GM12864 (cell line): Measurements from ENCODE around the gene SEMA4A.
"Not testable (repeated sequence)": the region's sequence is repeated elsewhere in the genome, so short reads cannot be mapped to it uniquely, and the experiment has no call there.

Experiments used
- DNase-seq: peaks from one replicate; pipeline ENCODE4 v3.0.0-alpha.2; 2011; ENCODE audit warnings: low read depth
- H3K4me3 ChIP-seq: 2 replicates; pipeline ENCODE4 v1.5.1; 2011; ENCODE audit warnings: mild to moderate bottlenecking, low read depth, low read length, control low read depth
- TF ChIP-seq, protein P1 (sequence below): IDR thresholded peaks from 2 replicates; pipeline ENCODE4 v1.5.1; 2011; ENCODE audit warnings: low read depth, mild to moderate bottlenecking, moderate library complexity, low read length, control low read depth, inconsistent platforms; ENCODE audit errors: missing control alignments

The SEMA4A gene

GRCh38 chr1:156190265-156190664, 36.9 kb downstream of the SEMA4A start:
- not testable (repeated sequence) for H3K4me3 ChIP-seq, DNase-seq

- no peak for DNase-seq
Measured at GRCh38 chr1:156191292-156191964, 38.0 kb downstream of the SEMA4A start.

DNA sequence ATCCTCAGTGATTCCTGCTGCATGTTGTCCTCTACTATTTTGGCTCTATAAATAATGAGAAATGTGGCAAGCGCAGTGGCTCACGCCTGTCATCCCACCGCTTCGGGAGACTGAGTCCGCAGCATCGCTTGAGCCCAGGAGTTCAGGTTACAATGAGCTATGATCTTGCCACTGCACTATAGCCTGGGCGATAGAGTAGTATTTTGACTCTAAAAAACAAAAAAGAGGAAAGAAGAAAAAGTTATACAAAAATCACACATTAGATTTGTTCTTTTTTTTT, 39.8 kb downstream of the SEMA4A start:
- peak overlapping the region; percentile 59 for H3K4me3 ChIP-seq
- TF ChIP-seq, protein P1, sequence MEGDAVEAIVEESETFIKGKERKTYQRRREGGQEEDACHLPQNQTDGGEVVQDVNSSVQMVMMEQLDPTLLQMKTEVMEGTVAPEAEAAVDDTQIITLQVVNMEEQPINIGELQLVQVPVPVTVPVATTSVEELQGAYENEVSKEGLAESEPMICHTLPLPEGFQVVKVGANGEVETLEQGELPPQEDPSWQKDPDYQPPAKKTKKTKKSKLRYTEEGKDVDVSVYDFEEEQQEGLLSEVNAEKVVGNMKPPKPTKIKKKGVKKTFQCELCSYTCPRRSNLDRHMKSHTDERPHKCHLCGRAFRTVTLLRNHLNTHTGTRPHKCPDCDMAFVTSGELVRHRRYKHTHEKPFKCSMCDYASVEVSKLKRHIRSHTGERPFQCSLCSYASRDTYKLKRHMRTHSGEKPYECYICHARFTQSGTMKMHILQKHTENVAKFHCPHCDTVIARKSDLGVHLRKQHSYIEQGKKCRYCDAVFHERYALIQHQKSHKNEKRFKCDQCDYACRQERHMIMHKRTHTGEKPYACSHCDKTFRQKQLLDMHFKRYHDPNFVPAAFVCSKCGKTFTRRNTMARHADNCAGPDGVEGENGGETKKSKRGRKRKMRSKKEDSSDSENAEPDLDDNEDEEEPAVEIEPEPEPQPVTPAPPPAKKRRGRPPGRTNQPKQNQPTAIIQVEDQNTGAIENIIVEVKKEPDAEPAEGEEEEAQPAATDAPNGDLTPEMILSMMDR, result no peak
- DNase-seq, result no peak

More at GRCh38 chr1:156191292-156191964, 38.0 kb downstream of the SEMA4A start:
- TF ChIP-seq, protein P1, result no peak
- no peak overlapping the region for H3K4me3 ChIP-seq

DNA sequence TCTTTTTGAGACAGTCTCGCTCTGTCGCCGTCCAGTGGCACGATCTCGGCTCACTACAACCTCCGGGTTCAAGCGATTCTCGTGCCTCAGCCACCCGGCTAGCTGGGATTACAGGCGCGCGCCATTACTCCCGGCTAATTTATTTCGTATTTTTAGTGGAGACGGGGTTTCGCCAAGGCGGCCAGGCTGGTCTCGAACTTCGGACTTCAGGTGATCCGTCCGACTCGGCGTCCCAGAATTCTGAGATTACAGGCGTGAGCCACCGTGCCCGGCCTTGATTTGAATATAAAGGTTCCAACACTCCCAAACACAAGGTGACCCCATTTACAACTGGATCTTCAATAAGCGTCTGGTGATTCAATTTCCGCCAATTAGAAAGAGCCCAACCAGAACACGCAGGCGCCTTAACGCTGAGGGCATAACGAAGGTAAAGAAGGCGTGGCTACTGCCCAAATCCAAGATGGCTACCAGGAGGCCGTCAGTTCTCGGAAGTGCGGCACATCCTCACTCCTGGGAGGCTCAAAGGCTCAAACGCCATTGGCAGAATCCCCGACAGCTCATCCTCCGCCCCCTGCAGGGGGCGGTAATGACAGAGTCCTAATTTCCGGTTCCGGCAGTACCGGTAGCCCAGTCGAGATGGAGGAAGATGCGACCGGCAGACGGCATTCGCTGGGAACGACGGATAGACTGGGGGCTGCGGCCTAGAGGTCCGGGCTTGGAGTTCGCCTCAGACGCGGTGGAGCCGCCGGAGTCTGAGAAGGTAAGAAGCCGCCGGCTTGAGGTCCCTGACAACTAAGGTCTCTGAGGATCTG, 40.3 kb downstream of the SEMA4A start, which contains the start of gene SLC25A44:
Gene SLC25A44, plus strand, starts transcription at position 617 of the 812 bp plus-strand sequence. CDS start 5,744 bp downstream, outside the sequence.
- TF ChIP-seq, protein P1, result peak; percentile 50

GRCh38 chr1:156194300-156194652, 40.9 kb downstream of the SEMA4A start:
- H3K4me3 ChIP-seq, result peak overlapping the region; percentile 74
- DNase-seq, result no peak
- TF ChIP-seq, protein P1, result no peak

More for the DNA sequence above, 40.3 kb downstream of the SEMA4A start, which contains the start of gene SLC25A44:
- peak within 1 kb of the TSS; percentile 74 for H3K4me3 ChIP-seq
- peak; percentile 98 for DNase-seq

DNA sequence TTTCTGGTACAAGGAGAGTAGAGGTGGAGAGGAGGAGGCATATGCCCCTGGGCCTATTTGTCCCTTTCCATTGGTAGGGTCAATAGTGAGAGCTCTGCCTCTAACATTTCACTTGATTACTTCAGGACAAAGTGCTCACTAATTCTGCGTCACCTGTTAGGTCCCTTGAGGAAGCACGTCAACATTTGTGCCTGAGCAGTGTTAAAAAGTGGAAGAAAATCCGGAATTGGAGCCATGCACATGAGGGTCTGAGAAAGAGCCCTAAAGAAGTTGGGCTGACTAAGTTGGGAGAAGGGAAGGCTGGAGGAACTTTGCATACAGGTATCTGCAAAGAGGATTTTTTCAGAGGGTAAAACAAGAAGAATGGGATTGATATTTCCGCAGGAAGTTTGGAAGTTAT, 42.5 kb downstream of the SEMA4A start:
- TF ChIP-seq, protein P1, result no peak
- H3K4me3 ChIP-seq, result no peak overlapping the region

GRCh38 chr1:156196445-156196844, 43.1 kb downstream of the SEMA4A start:
- no peak overlapping the region for H3K4me3 ChIP-seq
- TF ChIP-seq, protein P1, result no peak
- DNase-seq, result no peak

More for the DNA sequence above, 42.5 kb downstream of the SEMA4A start:
- DNase-seq, result no peak
